PC-9 (cell line): Measurements from ENCODE around the gene LNX1.

Experiments
- EZH2 ChIP-seq: fragments of 200-600 bp; sonication (generic); IDR thresholded peaks from 2 replicates; pipeline ENCODE4 v1.8.0; 2017; ENCODE audit warnings: antibody characterized with exemption, low read depth
- TF ChIP-seq, protein P1 (sequence below): fragments of 200-600 bp; sonication (generic); conservative IDR thresholded peaks from 2 replicates; pipeline ENCODE4 v1.6.1; 2017; ENCODE audit warnings: mixed run types, antibody characterized with exemption, mild to moderate bottlenecking, moderate library complexity

DNA sequence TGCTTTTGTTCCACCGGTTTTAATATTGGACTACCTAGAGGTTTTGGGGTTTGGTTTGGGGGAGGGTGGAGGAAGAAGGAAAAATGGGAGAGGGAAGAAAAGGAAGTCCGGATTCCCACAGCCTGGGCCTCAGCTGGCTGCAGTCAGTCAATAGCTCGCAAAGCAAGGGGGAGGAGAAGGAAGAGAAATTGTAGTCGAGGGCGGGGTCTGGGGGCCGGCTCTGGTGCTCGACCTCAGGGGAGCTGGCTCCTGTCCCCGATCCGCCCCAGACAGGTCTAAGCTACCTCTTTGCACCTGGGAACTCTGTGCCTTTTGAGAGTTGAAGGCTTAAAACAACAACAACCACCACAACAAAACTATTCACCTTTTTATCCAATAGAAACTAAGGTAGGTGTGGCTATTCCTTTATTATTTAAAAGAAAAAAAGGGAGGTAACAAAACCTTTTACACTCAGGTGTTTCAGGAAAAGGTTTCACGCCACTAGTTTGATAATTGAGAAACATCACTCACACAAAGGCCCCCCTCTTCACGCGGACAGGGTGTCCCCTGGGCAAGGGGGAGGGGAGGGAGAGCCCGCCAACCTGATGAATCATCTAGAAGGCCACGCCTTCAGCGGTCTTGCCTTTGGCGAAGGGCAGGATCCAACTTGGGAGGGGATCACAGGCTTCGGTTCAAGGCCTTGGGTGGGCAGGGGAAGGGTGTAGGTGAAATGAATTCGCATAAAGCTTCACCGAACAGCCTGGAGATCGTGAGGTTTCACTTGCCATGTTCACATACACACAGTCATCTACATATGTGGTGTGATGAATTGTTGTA is 1.6 kb upstream of the LNX1 start:
- TF ChIP-seq, protein P1, sequence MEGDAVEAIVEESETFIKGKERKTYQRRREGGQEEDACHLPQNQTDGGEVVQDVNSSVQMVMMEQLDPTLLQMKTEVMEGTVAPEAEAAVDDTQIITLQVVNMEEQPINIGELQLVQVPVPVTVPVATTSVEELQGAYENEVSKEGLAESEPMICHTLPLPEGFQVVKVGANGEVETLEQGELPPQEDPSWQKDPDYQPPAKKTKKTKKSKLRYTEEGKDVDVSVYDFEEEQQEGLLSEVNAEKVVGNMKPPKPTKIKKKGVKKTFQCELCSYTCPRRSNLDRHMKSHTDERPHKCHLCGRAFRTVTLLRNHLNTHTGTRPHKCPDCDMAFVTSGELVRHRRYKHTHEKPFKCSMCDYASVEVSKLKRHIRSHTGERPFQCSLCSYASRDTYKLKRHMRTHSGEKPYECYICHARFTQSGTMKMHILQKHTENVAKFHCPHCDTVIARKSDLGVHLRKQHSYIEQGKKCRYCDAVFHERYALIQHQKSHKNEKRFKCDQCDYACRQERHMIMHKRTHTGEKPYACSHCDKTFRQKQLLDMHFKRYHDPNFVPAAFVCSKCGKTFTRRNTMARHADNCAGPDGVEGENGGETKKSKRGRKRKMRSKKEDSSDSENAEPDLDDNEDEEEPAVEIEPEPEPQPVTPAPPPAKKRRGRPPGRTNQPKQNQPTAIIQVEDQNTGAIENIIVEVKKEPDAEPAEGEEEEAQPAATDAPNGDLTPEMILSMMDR = no peak
- no peak for TF ChIP-seq EZH2
